NCI-H510A treated with DMSO at 0.1 percent for 48 hours (cell line): ENCODE results near the gene MRPS23.
"Not testable (repeated sequence)": the region's sequence is repeated elsewhere in the genome, so short reads cannot be mapped to it uniquely, and the experiment has no call there.

Source experiments
- DNase-seq: peaks from one replicate; lab custom pipeline; 2025; lab: John Stamatoyannopoulos, UW

Gene MRPS23

DNA sequence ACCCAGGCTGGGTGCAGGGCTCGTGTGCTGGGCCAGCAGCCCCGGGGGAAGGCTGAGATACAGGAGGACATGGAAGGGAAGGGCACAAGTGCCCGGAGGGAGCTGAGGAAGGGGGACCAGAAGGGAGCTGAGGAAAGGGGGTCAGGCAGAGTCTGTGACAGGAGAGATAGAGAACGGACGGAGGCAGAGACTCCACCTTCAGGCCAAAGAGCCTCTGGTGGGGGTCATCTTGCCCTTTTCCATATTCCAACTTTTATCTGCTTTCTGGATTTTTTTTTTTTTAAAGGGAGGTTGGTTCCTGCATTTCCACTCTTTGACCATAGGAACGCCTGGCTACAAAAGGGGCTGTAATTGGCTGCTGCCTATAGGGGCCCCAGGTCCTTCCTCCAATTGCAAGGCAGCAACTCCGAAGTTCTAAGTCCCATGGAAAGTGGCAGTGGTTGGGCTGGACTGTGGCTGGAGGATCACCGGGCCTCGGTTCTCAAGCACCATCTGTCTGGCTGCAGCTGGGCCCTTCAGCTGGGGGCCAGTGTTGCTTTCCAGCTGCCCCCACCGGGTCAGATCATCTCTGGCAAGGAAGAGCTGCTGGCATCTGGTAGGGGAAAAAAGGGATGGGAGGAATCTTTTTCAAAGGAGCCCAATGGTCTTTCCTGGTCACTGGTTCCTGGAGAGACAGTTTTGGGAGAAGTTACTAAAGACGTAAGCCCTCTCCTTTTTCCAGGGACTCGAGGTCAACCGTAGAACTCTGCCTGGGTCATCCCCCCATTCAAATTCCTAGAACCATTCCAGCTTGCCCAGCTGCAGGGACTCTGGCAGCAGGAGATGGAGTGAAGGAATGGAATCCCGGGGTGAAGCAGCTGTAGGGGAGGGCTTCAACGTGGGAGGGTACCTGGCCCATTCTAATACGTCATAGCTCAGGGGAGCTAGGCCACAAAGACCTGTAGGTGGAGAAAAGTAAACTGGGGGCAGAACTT lies 13.1 kb upstream of the MRPS23 start:
- no peak for DNase-seq

DNA sequence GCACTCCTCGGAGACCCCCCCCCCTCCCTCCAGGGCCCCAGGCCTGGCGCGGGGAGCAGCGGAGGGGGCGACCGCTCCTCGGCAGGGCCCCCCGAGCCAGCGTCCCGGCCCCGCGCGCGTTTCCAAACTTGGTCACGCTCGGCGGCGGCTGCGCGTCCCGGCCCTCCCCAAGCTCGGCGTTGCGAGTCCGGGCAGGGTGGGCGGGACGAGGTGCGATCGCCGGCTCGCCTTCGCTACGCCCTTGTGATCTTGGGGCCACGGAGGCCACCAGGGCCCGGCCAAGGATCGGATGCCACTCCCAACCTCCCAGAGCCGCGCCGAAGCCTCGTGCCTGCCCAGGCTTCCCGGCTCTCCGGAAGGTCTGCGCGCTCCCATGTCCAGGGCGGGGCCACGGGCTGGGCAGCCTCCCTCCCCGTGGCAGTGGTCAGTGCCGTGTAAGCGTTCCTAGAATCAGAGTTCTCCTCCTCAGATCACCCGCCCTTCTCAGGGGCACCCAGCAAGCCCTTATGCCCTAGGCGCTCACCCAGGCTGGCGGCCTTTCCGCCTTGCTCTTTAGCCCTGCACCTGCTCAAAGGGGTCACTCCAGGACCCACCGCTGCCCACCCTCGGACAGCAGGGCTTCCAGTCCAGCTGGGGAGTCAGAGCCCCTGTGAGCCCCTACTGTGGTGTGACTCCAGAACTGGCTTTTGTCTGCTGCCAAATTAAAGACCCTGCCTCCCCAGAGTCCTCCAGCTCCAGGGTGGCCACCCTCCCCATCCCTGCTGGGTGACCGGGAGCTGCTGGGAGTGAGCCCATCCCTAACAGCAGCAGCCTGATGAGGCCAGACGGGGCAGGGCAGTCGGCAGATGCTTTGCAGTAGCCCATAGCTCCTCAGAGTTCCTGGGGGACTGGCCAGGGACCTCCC lies 12.2 kb upstream of the MRPS23 start:
- DNase-seq = no peak

GRCh38 chr17:57861000-57861789 lies 11.4 kb upstream of the MRPS23 start:
- DNase-seq = no peak

GRCh38 chr17:57860414-57860999 lies 10.7 kb upstream of the MRPS23 start:
- DNase-seq = no peak

- DNase-seq = no peak
Measured at GRCh38 chr17:57859601-57860413, 10.0 kb upstream of the MRPS23 start.

DNA sequence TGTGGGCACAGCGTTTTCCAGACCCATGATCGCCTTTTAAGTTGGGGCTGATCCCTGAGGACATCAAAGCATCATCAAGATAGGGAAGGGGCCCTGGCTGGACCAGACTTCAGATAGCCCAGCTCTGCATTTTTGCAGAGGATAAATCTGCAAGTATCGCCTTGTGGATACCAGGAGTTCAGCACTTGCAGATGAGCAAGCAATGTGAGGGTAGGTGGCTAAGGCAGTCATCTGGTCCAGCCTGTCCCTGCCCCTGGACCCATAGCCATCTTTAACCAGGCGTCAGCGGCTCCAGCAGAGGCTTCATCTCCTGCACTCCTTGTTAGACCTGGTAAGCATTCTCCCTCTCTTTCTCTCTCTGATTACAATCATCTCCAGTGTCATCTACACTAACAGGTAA lies 9.0 kb upstream of the MRPS23 start:
- DNase-seq = no peak

DNA sequence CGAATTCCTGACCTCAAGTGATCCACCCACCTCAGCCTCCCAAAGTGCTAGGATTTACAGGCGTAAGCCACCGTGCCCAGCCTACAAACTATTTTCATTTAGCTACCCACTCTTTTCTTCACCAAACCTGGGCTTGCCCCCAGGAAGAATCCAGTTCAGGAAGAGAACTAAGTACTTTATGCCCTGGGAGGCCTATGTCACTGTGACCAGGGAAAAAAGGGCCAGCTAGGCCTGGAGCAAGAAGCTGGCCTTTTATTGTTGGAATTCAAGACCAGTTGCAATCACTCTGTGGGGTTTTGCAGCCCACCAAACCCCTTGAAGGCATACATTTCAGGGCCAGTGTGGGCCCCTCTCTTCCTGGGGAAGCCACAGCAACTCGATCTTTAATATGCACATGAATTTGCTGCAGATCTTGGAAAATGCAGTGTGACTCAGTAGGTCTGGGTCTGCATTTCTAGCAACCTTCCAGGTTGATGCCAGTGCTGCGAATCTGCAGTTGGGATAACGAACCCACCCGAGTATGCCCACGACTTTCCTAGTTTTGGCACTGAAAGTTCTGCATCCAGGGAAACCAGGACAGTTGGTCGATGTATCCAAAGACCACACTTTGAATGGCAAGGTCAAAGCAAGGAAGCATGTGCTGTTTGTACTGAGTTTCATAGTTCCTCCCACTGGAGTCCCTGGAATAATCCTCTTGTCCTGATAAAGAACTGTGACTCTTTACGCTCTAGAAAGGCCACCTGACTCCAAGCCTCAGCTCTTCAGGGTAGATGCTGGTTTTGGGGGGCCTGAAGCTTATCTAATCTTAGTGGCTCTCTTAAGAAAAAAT lies 7.2 kb upstream of the MRPS23 start:
- no peak for DNase-seq

GRCh38 chr17:57855391-57856035 lies 5.7 kb upstream of the MRPS23 start:
- DNase-seq = no peak

- no peak for DNase-seq
Measured at GRCh38 chr17:57853695-57854094, 3.9 kb upstream of the MRPS23 start.

GRCh38 chr17:57852955-57853328 lies 3.1 kb upstream of the MRPS23 start:
- DNase-seq = no peak

GRCh38 chr17:57852092-57852954 lies 2.5 kb upstream of the MRPS23 start:
- no peak for DNase-seq

GRCh38 chr17:57849163-57849873 lies 526 bp downstream of the MRPS23 start:
- no peak for DNase-seq

- not testable (repeated sequence) for DNase-seq
Measured at GRCh38 chr17:57846056-57846945, 3.5 kb downstream of the MRPS23 start.

- DNase-seq = no peak
Measured at GRCh38 chr17:57842280-57842679, 7.6 kb downstream of the MRPS23 start.

DNA sequence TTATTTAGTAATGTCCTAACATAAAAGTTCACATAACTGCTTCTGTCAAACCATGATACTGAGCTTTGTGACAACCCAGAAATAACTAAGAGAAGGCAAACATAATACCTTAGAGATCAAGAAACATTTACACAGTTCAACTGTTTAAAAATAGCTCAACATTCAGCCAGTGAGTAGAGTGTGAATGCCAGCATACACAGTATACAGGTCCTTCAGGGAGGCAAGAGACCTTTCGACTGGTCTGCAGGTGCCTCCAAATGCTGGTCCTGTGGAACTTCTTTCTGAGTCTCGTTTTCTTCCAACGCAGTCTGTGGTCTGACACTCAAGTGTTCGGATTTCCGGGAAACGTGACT lies 10.3 kb downstream of the MRPS23 start:
- no peak for DNase-seq

- no peak for DNase-seq
Measured at GRCh38 chr17:57838857-57839570, 10.8 kb downstream of the MRPS23 start.
